Gastrocnemius medialis (tissue), 4 donors: ENCODE measurements around the gene LHPP. TPM values are rescaled to one million over a fixed set of nuclear protein-coding genes. Genes with fewer than 3 reads are reported as not detected.

Source experiments
- ATAC-seq, 2 donors: fragments of 150-250 bp; one replicate each; pipeline ENCODE4 v1.9.1; 2016
- DNase-seq, 2 donors: peaks; one replicate each; pipeline ENCODE4 v3.0.0-alpha.2; 2019
- H3K27ac ChIP-seq, 4 donors: fragments of 200-600 bp; sonication (generic); 1 replicate in 1 of 4; 2 replicates in 3 of 4; pipeline ENCODE4 v1.5.1; 2016 to 2018; ENCODE audit warnings: mild to moderate bottlenecking in 2 of 4, moderate library complexity in 1 of 4
- H3K27me3 ChIP-seq, 3 donors: fragments of 200-600 bp; sonication (generic) in 2 of 3; 1 replicate in 1 of 3; 2 replicates in 2 of 3; pipeline versions ENCODE4 v1.5.1 to v1.6.0; 2016 to 2019; ENCODE audit warnings: mild to moderate bottlenecking in 1 of 3, moderate library complexity in 1 of 3
- H3K36me3 ChIP-seq, 2 donors: fragments of 200-600 bp; sonication (generic) in 1 of 2; one replicate each; pipeline ENCODE4 v1.5.1; 2017 to 2018
- H3K4me1 ChIP-seq, 2 donors: fragments of 200-600 bp; sonication (generic) in 1 of 2; one replicate each; pipeline ENCODE4 v1.5.1; 2016 to 2017; ENCODE audit warnings: mild to moderate bottlenecking in 2 of 2
- H3K4me3 ChIP-seq, 4 donors: fragments of 200-600 bp; sonication (generic) in 3 of 4; 1 replicate in 1 of 4; 2 replicates in 3 of 4; pipeline ENCODE4 v1.5.1; 2016 to 2019; ENCODE audit warnings: mild to moderate bottlenecking in 2 of 4
- H3K9me3 ChIP-seq, 3 donors: fragments of 200-600 bp; sonication (generic) in 2 of 3; 1 replicate in 1 of 3; 2 replicates in 2 of 3; pipeline ENCODE4 v1.5.1; 2016 to 2019
- CTCF ChIP-seq, 5 experiments: fragments of 450-650 bp in 3 of 5; fragments of 200-600 bp in 2 of 5; sonication (generic) in 2 of 5; IDR thresholded peaks in 4 of 5; conservative IDR thresholded peaks in 1 of 5; 1 replicate in 4 of 5; 2 replicates in 1 of 5; pipeline ENCODE4 v1.5.1; 2016 to 2019; ENCODE audit warnings: antibody characterized with exemption in 5 of 5, mild to moderate bottlenecking in 3 of 5, moderate library complexity in 3 of 5
- POLR2A ChIP-seq, 2 donors: fragments of 450-650 bp; IDR thresholded peaks; one replicate each; pipeline ENCODE4 v1.6.1; 2017; ENCODE audit warnings: antibody characterized with exemption in 2 of 2, mild to moderate bottlenecking in 2 of 2, moderate library complexity in 2 of 2
- in situ Hi-C, 4 donors: fragments of 200-750 bp; cut with MboI; loops; one replicate each; pipeline versions ENCODE4 v1.15.0 to v1.8.0; 2017; ENCODE audit warnings: low sequenced_read_pairs in 4 of 4
- intact Hi-C: fragments of 100-400 bp; cut with DNase I; formaldehyde crosslinking; loops from one replicate; pipeline ENCODE4 v1.15.1; 2023; ENCODE audit warnings: low total_unique reads
- total RNA-seq, 4 donors: library from RNA; depleted of rRNA; stranded (reverse); fragments of >200 nt; gene quantifications; one replicate each; pipeline versions ENCODE4 v1.1.0 to v1.2.3, GENCODE V29; 2016

LHPP gene
- total RNA-seq, 4 donors from 2014 or later = 4.9 to 16.0 (median 12.2) TPM

- Histone ChIP-seq H3K27me3 (peaks cover 64 to 90% (median 87%) of the 10 kb centered on the region in 3 donors), H3K4me1 (peaks cover 3 to 8% of the 10 kb centered on the region in 2 donors), H3K4me3 (peak within 1 kb of the TSS; percentile 14 to 43 (median 32)), H3K36me3 (no peaks in the 10 kb centered on the region), H3K9me3 (no peaks in the 10 kb centered on the region), H3K27ac (no peak within 1 kb of the TSS)
- in situ Hi-C loops = no loop called here
- no peak for TF ChIP-seq CTCF (IDR thresholded peaks at IDR 0.05 in 4 of 5, conservative IDR thresholded peaks at IDR 0.05 in 1 of 5)
- no peak for TF ChIP-seq POLR2A (IDR thresholded peaks at IDR 0.05)
- intact Hi-C loops = no loop called here
- DNase-seq = no peak
- no peak for ATAC-seq
These were observed 11.4 kb upstream of the LHPP start, which contains the start of gene NKX1-2 for GRCh38 chr10:124450012-124450782. NKX1-2 (minus strand) TSS chr10:124450035; CDS start chr10:124449943, 92 bp downstream.

GRCh38 chr10:124450783-124451057 is 10.9 kb upstream of the LHPP start:
- no peaks in the 10 kb centered on the region for H3K36me3 ChIP-seq
- no peak overlapping the region for H3K27ac ChIP-seq
- DNase-seq = no peak
- no peaks in the 10 kb centered on the region for H3K9me3 ChIP-seq
- TF ChIP-seq CTCF (IDR thresholded peaks at IDR 0.05 in 4 of 5, conservative IDR thresholded peaks at IDR 0.05 in 1 of 5) (no peak), POLR2A (IDR thresholded peaks at IDR 0.05) (no peak)
- no peak overlapping the region for H3K4me3 ChIP-seq
- intact Hi-C loops (no loop called here), in situ Hi-C loops (no loop called here)
- H3K4me1 ChIP-seq = peaks cover 3 to 8% of the 10 kb centered on the region in 2 donors
- peaks cover 64 to 87% (median 85%) of the 10 kb centered on the region in 3 donors for H3K27me3 ChIP-seq
- no peak for ATAC-seq

- peaks cover 61 to 82% (median 79%) of the 10 kb centered on the region in 3 donors for H3K27me3 ChIP-seq
- H3K27ac ChIP-seq = no peak overlapping the region
- H3K4me3 ChIP-seq = no peak overlapping the region
- TF ChIP-seq POLR2A (IDR thresholded peaks at IDR 0.05) (no peak), CTCF (IDR thresholded peaks at IDR 0.05 in 4 of 5, conservative IDR thresholded peaks at IDR 0.05 in 1 of 5) (no peak)
- in situ Hi-C loops = no loop called here
- DNase-seq (no peak), ATAC-seq (no peak)
- peaks cover 3 to 8% of the 10 kb centered on the region in 2 donors for H3K4me1 ChIP-seq
- H3K36me3 ChIP-seq = no peaks in the 10 kb centered on the region
- H3K9me3 ChIP-seq = no peaks in the 10 kb centered on the region
- intact Hi-C loops = no loop called here
These were observed 10.3 kb upstream of the LHPP start for GRCh38 chr10:124451276-124451675.

GRCh38 chr10:124453960-124454610 is 7.5 kb upstream of the LHPP start:
- in situ Hi-C loops = no loop called here
- no peak for ATAC-seq

More at GRCh38 chr10:124453960-124454610, 7.5 kb upstream of the LHPP start:
- Histone ChIP-seq H3K4me3 (no peak overlapping the region), H3K36me3 (no peaks in the 10 kb centered on the region), H3K9me3 (no peaks in the 10 kb centered on the region), H3K4me1 (peaks cover 3 to 6% of the 10 kb centered on the region in 2 donors), H3K27ac (no peak overlapping the region), H3K27me3 (peaks cover 35 to 57% (median 52%) of the 10 kb centered on the region in 3 donors)
- TF ChIP-seq POLR2A (IDR thresholded peaks at IDR 0.05) = no peak
- TF ChIP-seq CTCF (IDR thresholded peaks at IDR 0.05 in 4 of 5, conservative IDR thresholded peaks at IDR 0.05 in 1 of 5) = no peak
- DNase-seq = no peak
- intact Hi-C loops = no loop called here
